Measurements from ENCODE around the gene ITGA1. TPM values are rescaled to one million over a fixed set of nuclear protein-coding genes. Genes with fewer than 3 reads are reported as not detected.
"Not testable (repeated sequence)": the region's sequence is repeated elsewhere in the genome, so short reads cannot be mapped to it uniquely, and the experiment has no call there.

Gene ITGA1
- total RNA-seq, 1 donor from 2014 or later = 346 TPM

DNA sequence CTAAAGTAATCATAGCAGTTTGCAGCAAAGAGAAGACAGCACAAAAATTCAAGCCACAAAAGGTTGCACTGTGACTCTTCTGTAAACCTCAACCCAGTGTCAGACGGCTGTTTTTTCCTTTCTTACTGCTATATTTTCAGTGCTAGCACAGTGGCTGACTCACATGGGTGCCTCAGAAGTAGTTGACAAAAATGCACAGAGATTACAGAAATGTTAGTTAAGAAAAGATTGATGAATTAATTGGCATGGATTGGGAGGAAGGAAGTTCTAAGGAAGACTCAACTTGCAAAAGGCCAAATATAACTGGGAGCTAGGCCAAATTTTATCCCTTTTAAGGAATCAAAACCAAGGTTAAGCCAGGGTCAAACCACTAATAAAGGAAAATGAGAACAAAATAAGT is 43.7 kb upstream of the ITGA1 start:
- Mint-ChIP-seq H3K9me3 (ENCODE audit: low read depth) (no peaks in the 10 kb centered on the region), H3K4me1 (ENCODE audit: low read depth) (peaks cover 48% of the 10 kb centered on the region), H3K4me3 (ENCODE audit: unreplicated experiment) (no peak overlapping the region), H3K36me3 (ENCODE audit: low read depth) (no peaks in the 10 kb centered on the region), H3K27ac (ENCODE audit: unreplicated experiment) (peak overlapping the region; percentile 57), H3K27me3 (ENCODE audit: low read depth) (no peaks in the 10 kb centered on the region)
- TF ChIP-seq CTCF (IDR thresholded peaks at IDR 0.05) = no peak
- DNase-seq (ENCODE audit: low spot score) = no peak

DNA sequence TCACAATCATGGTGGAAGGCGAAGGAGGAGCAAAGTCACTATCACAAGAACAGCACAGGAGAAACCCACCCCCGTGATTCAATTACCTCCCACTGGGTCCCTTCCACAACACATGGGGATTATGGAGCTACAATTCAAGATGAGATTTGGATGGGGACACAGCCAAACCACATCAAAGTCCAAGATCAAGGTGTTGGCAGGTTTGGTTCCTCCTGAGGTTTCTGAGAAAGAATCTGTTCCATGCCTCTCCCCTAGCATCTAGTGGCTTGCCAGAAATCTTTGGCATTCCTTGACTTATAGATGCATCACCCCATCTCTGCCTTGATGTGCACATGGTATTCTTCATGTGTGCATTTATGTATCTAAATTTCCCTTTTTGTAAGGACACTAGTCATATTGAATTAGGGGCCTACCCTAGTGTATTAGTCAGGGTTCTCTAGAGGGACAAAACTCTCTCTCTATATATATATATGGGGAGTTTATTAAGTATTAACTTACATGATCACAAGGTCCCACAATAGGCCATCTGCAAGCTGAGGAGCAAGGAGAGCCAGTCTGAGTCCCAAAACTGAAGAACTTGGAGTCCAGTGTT is 42.8 kb upstream of the ITGA1 start:
- H3K27ac Mint-ChIP-seq (ENCODE audit: unreplicated experiment); H3K27me3 Mint-ChIP-seq (ENCODE audit: low read depth); DNase-seq (ENCODE audit: low spot score); H3K9me3 Mint-ChIP-seq (ENCODE audit: low read depth); H3K4me3 Mint-ChIP-seq (ENCODE audit: unreplicated experiment); H3K36me3 Mint-ChIP-seq (ENCODE audit: low read depth): not testable (repeated sequence)
- H3K4me1 Mint-ChIP-seq (ENCODE audit: low read depth) = peaks cover 48% of the 10 kb centered on the region

GRCh38 chr5:52746539-52746938 is 41.2 kb upstream of the ITGA1 start:
- H3K9me3 Mint-ChIP-seq (ENCODE audit: low read depth) = no peaks in the 10 kb centered on the region
- no peak for TF ChIP-seq CTCF (IDR thresholded peaks at IDR 0.05)
- no peaks in the 10 kb centered on the region for H3K27me3 Mint-ChIP-seq (ENCODE audit: low read depth)
- peaks cover 51% of the 10 kb centered on the region for H3K4me1 Mint-ChIP-seq (ENCODE audit: low read depth)
- no peak for DNase-seq (ENCODE audit: low spot score)
- no peaks in the 10 kb centered on the region for H3K36me3 Mint-ChIP-seq (ENCODE audit: low read depth)
- H3K4me3 Mint-ChIP-seq (ENCODE audit: unreplicated experiment) = no peak overlapping the region
- no peak overlapping the region for H3K27ac Mint-ChIP-seq (ENCODE audit: unreplicated experiment)

DNA sequence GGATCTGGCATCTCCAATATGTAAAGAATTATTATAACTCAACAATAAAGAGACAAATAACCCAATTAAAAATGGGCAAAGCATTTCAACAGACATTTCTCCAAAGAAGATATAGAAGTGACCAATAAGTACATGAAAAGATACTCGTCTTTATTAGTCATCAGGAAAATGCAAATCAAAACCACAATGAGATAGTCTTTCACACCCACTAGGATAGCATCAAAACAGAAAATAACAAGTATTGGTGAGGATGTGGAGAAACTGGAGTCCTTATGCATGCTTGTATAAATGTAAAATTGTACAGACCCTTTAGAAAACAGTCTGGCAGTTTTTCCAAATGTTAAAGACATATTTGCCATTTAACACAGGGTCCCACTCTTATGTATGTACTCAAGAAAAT is 39.1 kb upstream of the ITGA1 start:
- peaks cover 34% of the 10 kb centered on the region for H3K4me1 Mint-ChIP-seq (ENCODE audit: low read depth)
- DNase-seq (ENCODE audit: low spot score) = no peak
- no peak for TF ChIP-seq CTCF (IDR thresholded peaks at IDR 0.05)

GRCh38 chr5:52749666-52750065 is 38.0 kb upstream of the ITGA1 start:
- H3K27ac Mint-ChIP-seq (ENCODE audit: unreplicated experiment) = no peak overlapping the region
- no peaks in the 10 kb centered on the region for H3K9me3 Mint-ChIP-seq (ENCODE audit: low read depth)
- no peaks in the 10 kb centered on the region for H3K36me3 Mint-ChIP-seq (ENCODE audit: low read depth)
- no peak for DNase-seq (ENCODE audit: low spot score)
- peaks cover 27% of the 10 kb centered on the region for H3K4me1 Mint-ChIP-seq (ENCODE audit: low read depth)
- TF ChIP-seq CTCF (IDR thresholded peaks at IDR 0.05) = no peak
- H3K27me3 Mint-ChIP-seq (ENCODE audit: low read depth) = no peaks in the 10 kb centered on the region
- no peak overlapping the region for H3K4me3 Mint-ChIP-seq (ENCODE audit: unreplicated experiment)

More for the DNA sequence above, 39.1 kb upstream of the ITGA1 start:
- no peak overlapping the region for H3K4me3 Mint-ChIP-seq (ENCODE audit: unreplicated experiment)
- no peaks in the 10 kb centered on the region for H3K27me3 Mint-ChIP-seq (ENCODE audit: low read depth)
- no peaks in the 10 kb centered on the region for H3K36me3 Mint-ChIP-seq (ENCODE audit: low read depth)
- no peaks in the 10 kb centered on the region for H3K9me3 Mint-ChIP-seq (ENCODE audit: low read depth)
- no peak overlapping the region for H3K27ac Mint-ChIP-seq (ENCODE audit: unreplicated experiment)

GRCh38 chr5:52751137-52751536 is 36.6 kb upstream of the ITGA1 start:
- no peaks in the 10 kb centered on the region for H3K36me3 Mint-ChIP-seq (ENCODE audit: low read depth)
- H3K4me3 Mint-ChIP-seq (ENCODE audit: unreplicated experiment) = no peak overlapping the region
- H3K9me3 Mint-ChIP-seq (ENCODE audit: low read depth) = no peaks in the 10 kb centered on the region
- no peak for DNase-seq (ENCODE audit: low spot score)
- peaks cover 19% of the 10 kb centered on the region for H3K4me1 Mint-ChIP-seq (ENCODE audit: low read depth)
- no peak for TF ChIP-seq CTCF (IDR thresholded peaks at IDR 0.05)
- peak overlapping the region; percentile 9 for H3K27ac Mint-ChIP-seq (ENCODE audit: unreplicated experiment)
- H3K27me3 Mint-ChIP-seq (ENCODE audit: low read depth) = no peaks in the 10 kb centered on the region
